MCF 10A (cell line): ENCODE results near the gene PKNOX2. TPM values are rescaled to one million over a fixed set of nuclear protein-coding genes. Genes with fewer than 3 reads are reported as not detected.

Source experiments
- BruUV-seq: library from RNA; stranded (reverse); fragments of 400-500 nt; replicated peaks from 2 replicates; lab custom pipeline; 2021; lab: Mats Ljungman, UMichigan
- CTCF ChIA-PET: fragments of 300-600 bp; sonication (Branson Sonifier 250); formaldehyde crosslinking; extraction: SDS; loops from one replicate; lab custom pipeline; 2021; ENCODE audit warnings: antibody characterized with exemption, inconsistent platforms; lab: Yijun Ruan, JAX
- POLR2A ChIA-PET: fragments of 300-600, 350-650 bp; sonication (Branson Sonifier 250); formaldehyde crosslinking; extraction: SDS; loops from one replicate; lab custom pipeline; 2020; ENCODE audit warnings: antibody characterized with exemption, inconsistent platforms; lab: Yijun Ruan, JAX
- DNase-seq: peaks from one replicate; pipeline ENCODE4 v3.0.0-alpha.2; 2018; ENCODE audit not compliant: unreplicated experiment
- H3K27ac Mint-ChIP-seq: one replicate; pipeline ENCODE4 v1.8.0; 2022; ENCODE audit warnings: mild to moderate bottlenecking, low read depth, mixed read lengths; ENCODE audit not compliant: unreplicated experiment
- H3K27me3 Mint-ChIP-seq: one replicate; pipeline ENCODE4 v1.8.0; 2022; ENCODE audit warnings: mixed read lengths; ENCODE audit not compliant: insufficient read depth, unreplicated experiment
- H3K36me3 Mint-ChIP-seq: one replicate; pipeline ENCODE4 v1.8.0; 2022; ENCODE audit warnings: mild to moderate bottlenecking, moderate library complexity, mixed read lengths; ENCODE audit not compliant: insufficient read depth, unreplicated experiment
- H3K4me1 Mint-ChIP-seq: one replicate; pipeline ENCODE4 v1.8.0; 2022; ENCODE audit warnings: mixed read lengths; ENCODE audit not compliant: insufficient read depth, unreplicated experiment
- H3K4me3 Mint-ChIP-seq: one replicate; pipeline ENCODE4 v1.8.0; 2022; ENCODE audit warnings: mild to moderate bottlenecking, moderate library complexity, mixed read lengths; ENCODE audit not compliant: unreplicated experiment
- H3K9me3 Mint-ChIP-seq: one replicate; pipeline ENCODE4 v1.8.0; 2022; ENCODE audit warnings: mixed read lengths; ENCODE audit not compliant: unreplicated experiment
- CTCF ChIP-seq: fragments of 200-600 bp; IDR thresholded peaks from one replicate; pipeline ENCODE4 v1.8.0; 2022; ENCODE audit warnings: antibody characterized with exemption, mild to moderate bottlenecking; ENCODE audit not compliant: unreplicated experiment
- intact Hi-C: fragments of 100-400 bp; cut with micrococcal nuclease; formaldehyde crosslinking; loops from 2 replicates; pipeline ENCODE4 v1.14.1; 2022
- total RNA-seq: library from RNA; stranded (reverse); gene quantifications from 2 replicates; pipeline ENCODE4 v1.2.3, GENCODE V29; 2022

The PKNOX2 gene
- total RNA-seq, 1 experiment from 2014 or later, result not detected

GRCh38 chr11:125262194-125262829, 97.8 kb downstream of the PKNOX2 start:
- peaks cover 19% of the 10 kb centered on the region for H3K27me3 Mint-ChIP-seq

GRCh38 chr11:125262830-125263218, 98.3 kb downstream of the PKNOX2 start:
- no peak overlapping the region for H3K4me3 Mint-ChIP-seq
- POLR2A ChIA-PET, result interaction anchor here (0.7 kb wide), 1 partner anchor 14 kb away, joined by 3 read pairs; no protein-coding TSS in a partner anchor
- peaks cover 19% of the 10 kb centered on the region for H3K27me3 Mint-ChIP-seq
- H3K27ac Mint-ChIP-seq, result no peak overlapping the region
- no peak for TF ChIP-seq CTCF
- intact Hi-C loops, result no loop called here
- CTCF ChIA-PET, result interaction anchor here (1.4 kb wide), 1 partner anchor 83 kb away, joined by 6 read pairs; no protein-coding TSS in a partner anchor
- no peak for DNase-seq
- peaks cover 6% of the 10 kb centered on the region for H3K36me3 Mint-ChIP-seq
- no peaks in the 10 kb centered on the region for H3K9me3 Mint-ChIP-seq
- no peaks in the 10 kb centered on the region for H3K4me1 Mint-ChIP-seq
- no TSS peak for BruUV-seq

More at GRCh38 chr11:125262194-125262829, 97.8 kb downstream of the PKNOX2 start:
- TF ChIP-seq CTCF, result no peak
- intact Hi-C loops, result no loop called here
- no peak overlapping the region for H3K27ac Mint-ChIP-seq
- CTCF ChIA-PET, result interaction anchor here (1.4 kb wide), 1 partner anchor 83 kb away, joined by 6 read pairs; no protein-coding TSS in a partner anchor
- H3K36me3 Mint-ChIP-seq, result peaks cover 6% of the 10 kb centered on the region
- POLR2A ChIA-PET, result no interaction called here
- BruUV-seq, result no TSS peak
- no peaks in the 10 kb centered on the region for H3K9me3 Mint-ChIP-seq
- no peak for DNase-seq
- H3K4me3 Mint-ChIP-seq, result no peak overlapping the region
- H3K4me1 Mint-ChIP-seq, result no peaks in the 10 kb centered on the region

DNA sequence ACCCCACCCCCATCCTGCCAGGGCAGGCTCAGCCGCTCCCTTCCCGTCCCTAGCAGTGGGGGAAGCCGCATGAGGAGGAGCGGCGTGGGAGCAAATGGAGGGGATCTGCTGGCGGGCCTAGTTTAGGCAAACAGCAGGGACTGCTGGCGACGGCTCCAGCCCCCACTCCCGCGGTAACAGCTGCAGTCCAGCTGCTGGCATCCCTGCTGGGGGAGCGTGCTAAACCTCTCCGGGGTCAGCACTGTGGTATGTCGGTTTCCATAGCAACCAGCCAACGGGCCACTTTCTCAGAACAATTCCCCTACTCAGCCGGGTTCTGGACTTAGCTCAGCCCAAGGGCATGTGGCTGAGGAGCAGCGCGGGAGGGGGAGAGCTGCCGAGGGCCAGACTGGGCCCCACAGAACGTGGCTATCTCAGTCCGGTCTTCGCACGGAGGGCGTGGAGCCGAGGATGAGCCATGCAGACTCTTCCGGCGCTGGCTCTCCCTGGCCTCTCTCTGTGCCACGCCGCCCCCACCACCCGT, 98.8 kb downstream of the PKNOX2 start:
- intact Hi-C loops, result no loop called here
- ChIA-PET CTCF (interaction anchor here (1.4 kb wide), 1 partner anchor 82 kb away, joined by 6 read pairs; no protein-coding TSS in a partner anchor), POLR2A (interaction anchor here (0.7 kb wide), 1 partner anchor 14 kb away, joined by 3 read pairs; no protein-coding TSS in a partner anchor)
- no peaks in the 10 kb centered on the region for H3K9me3 Mint-ChIP-seq
- no peaks in the 10 kb centered on the region for H3K4me1 Mint-ChIP-seq
- DNase-seq, result no peak
- H3K27ac Mint-ChIP-seq, result no peak overlapping the region
- peaks cover 6% of the 10 kb centered on the region for H3K36me3 Mint-ChIP-seq
- H3K27me3 Mint-ChIP-seq, result peaks cover 19% of the 10 kb centered on the region
- no peak overlapping the region for H3K4me3 Mint-ChIP-seq
- TF ChIP-seq CTCF, result no peak
- BruUV-seq, result no TSS peak
